HepG2 (cell line): ENCODE measurements around the gene SIGLEC14.

Source experiments
- DZIP1 ChIP-seq: sonication (generic); formaldehyde crosslinking; IDR thresholded peaks from 2 replicates; pipeline ENCODE4 v1.5.0; 2020; ENCODE audit warnings: mild to moderate bottlenecking, missing genetic modification reagents
- FOXP4 ChIP-seq: sonication (generic); formaldehyde crosslinking; IDR thresholded peaks from 2 replicates; pipeline ENCODE4 v1.4.0; 2020; ENCODE audit warnings: missing genetic modification reagents
- U2AF1 ChIP-seq: fragments of 200-400 bp; formaldehyde crosslinking; optimal IDR thresholded peaks from 2 replicates; pipeline ENCODE3; 2017; ENCODE audit warnings: mild to moderate bottlenecking, low read depth, low read length

GRCh38 chr19:51621178-51621577 lies 25.4 kb downstream of the SIGLEC14 start:
- TF ChIP-seq FOXP4 (CRISPR knock-in tag) (no peak), U2AF1 (no peak), DZIP1 (CRISPR knock-in tag) (no peak)
